DMS153 treated with DMSO at 0.1 percent for 48 hours (cell line): Measurements from ENCODE around the gene PCLO.
A peak's percentile ranks its signal among the peaks of the same experiment; 100 is the strongest.
"Not testable (repeated sequence)": the region's sequence is repeated elsewhere in the genome, so short reads cannot be mapped to it uniquely, and the experiment has no call there.

Experiments
- DNase-seq: peaks from one replicate; lab custom pipeline; 2025; ENCODE audit not compliant: unreplicated experiment; lab: John Stamatoyannopoulos, UW

PCLO gene

GRCh38 chr7:83142365-83142764 lies 20.3 kb downstream of the PCLO start:
- DNase-seq = no peak

DNA sequence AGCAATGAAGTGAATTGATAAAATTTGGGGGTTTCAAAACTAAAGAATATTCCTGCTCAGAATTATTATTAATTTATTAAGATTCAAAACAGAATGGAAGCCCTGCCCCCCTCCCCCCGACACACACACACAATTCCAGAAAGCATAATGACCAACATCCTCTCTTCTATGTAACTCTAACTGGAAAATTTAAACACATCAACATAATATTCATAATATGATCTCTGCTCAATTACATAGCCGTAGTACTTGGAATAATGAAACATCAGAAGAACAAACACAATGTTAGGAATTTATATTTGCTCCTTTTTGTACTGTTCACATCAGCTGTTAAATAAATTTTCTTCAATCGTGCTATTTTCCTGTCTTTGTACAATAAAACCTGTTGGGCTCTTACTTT lies 20.8 kb downstream of the PCLO start:
- DNase-seq = no peak

DNA sequence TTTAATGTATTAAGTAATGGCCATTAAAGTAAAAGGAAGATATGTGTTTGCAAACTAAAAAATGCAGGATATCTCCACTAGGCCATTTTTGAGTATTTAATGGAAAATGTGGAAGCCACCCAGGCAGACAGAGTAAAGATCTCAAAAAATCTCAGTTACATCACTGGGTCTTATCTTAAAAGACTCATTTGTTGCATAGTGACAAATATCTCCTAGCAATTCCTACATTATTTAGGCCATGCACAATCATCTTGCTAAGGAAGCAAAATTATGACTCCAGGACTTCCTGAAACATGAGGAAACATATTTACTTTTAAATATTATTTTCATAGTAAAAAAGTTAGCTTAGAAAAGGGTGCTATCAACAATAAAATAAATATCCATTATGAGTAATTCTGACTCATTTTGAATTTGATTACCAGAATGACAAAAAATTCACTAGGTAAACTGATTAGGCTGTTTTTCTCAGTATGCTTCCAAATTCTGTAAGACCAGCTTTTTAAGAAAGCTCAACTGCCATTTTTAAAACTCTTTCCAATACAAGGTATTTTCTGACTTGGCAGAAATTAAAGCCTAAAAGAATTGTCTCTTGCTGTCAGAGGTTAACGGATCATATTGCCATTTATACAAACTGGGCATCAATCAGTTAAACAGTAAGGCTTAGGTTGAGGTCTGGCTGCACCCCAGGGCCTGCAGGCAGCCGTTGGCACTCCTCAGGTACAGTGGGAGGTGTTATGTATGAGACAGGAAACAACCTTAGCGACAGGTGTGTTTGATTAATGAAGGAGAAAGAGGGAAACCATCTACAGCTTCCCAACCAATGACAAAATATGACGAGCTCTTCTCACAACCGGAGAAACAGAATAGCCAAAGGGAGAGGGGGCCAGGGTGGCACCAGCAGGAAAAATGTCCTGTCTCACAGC lies 31.8 kb downstream of the PCLO start:
- DNase-seq = peak; percentile 73

- no peak for DNase-seq
These were observed 32.5 kb downstream of the PCLO start for GRCh38 chr7:83130191-83130590.

- DNase-seq = no peak
These were observed 43.2 kb downstream of the PCLO start for GRCh38 chr7:83119494-83119893.

GRCh38 chr7:83119026-83119382 lies 43.7 kb downstream of the PCLO start:
- DNase-seq = no peak

GRCh38 chr7:83118347-83119025 lies 44.2 kb downstream of the PCLO start:
- no peak for DNase-seq

- no peak for DNase-seq
These were observed 45.2 kb downstream of the PCLO start for GRCh38 chr7:83117466-83117865.

DNA sequence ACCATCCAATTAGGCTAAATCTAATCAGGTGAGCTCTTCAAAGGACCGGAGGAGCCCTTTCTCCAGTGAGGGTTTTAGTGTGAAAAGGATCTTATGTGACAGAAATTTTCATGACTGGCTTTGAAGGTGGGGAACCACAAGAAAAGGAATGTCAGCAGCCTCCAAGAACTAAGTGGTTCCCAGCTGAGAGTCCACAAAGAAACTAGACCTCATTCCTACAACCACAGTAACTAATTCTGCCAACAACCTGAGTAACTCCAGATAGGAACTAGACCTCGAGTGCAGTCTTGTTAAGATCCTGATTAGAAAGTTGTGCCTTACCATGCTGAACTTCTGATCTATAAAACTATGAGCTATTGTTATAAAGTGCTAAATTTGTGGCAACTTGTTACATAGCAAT lies 51.3 kb downstream of the PCLO start:
- DNase-seq = no peak

- no peak for DNase-seq
These were observed 53.3 kb downstream of the PCLO start for GRCh38 chr7:83109352-83109751.

- DNase-seq = no peak
These were observed 56.7 kb downstream of the PCLO start for GRCh38 chr7:83105948-83106347.

- no peak for DNase-seq
These were observed 57.6 kb downstream of the PCLO start for GRCh38 chr7:83105063-83105462.

GRCh38 chr7:83101530-83101929 lies 61.2 kb downstream of the PCLO start:
- no peak for DNase-seq

DNA sequence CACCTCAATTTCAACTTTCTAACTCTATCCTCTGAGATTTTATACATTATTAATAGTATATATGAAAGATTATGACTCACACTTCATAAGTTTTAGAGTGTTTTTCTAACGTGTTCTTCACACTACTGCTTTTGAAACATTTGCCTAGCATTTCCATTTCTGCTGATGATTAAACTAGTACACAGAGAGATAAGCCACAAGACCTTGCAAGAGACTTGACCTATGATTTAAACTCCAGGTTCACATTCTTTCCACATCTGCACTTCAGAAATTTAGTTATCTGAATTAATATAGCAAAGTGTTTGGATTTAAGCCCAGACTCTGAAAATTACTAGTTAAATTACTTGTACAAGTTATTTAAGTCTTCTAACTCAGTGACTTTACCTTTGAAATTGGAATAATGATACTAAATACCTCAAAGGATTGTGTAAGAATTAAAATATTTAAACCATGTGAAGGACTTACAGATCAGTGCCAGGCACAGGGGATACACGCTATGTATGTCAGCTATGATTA lies 66.6 kb downstream of the PCLO start:
- DNase-seq = no peak

GRCh38 chr7:83085299-83085698 lies 77.4 kb downstream of the PCLO start:
- DNase-seq = no peak

GRCh38 chr7:83079879-83080278 lies 82.8 kb downstream of the PCLO start:
- DNase-seq = not testable (repeated sequence)

- no peak for DNase-seq
These were observed 85.4 kb downstream of the PCLO start for GRCh38 chr7:83077328-83077727.

- DNase-seq = no peak
These were observed 89.8 kb downstream of the PCLO start for GRCh38 chr7:83072576-83073517.

DNA sequence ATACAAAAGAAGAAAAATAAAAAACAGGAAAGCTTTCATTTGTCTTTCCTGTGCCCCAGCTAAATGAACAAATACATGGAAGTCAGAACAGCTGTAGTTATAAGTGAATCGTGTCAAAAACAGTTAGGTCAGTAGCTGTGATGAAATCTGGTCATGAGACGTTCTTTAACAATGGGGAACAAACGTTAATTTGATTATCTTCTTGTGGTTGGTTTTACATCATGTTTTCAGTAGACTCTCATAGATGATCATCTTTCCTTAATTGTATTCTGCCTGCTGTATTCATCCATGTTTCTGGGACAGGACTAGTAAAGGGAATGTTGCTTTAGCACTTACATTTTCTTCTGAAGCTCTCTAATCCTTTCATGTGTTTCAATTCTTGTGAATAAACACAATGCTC lies 97.0 kb downstream of the PCLO start:
- no peak for DNase-seq

- DNase-seq = peak; percentile 37
These were observed 102.5 kb downstream of the PCLO start for GRCh38 chr7:83060218-83060617.

DNA sequence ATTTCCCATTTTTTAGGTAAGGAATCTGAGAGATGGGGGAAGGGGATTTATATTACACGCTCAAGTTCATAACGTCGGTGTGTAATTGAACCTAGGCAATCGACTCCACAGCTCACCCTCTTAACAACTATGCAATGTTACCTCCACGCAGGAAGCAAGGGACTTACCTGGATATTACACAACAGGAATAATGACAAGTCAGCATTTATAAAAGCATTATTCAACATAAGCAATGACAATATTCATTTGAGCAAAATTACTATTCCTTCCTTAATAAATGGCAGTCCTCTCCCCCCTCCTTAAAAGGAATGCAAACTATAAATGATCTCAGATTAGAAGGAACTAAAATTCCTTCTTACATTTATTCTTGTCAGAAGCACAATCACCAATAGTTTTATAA lies 104.0 kb downstream of the PCLO start:
- DNase-seq = no peak
